ENCODE results near the gene GAMT.
"Not testable (repeated sequence)": the region's sequence is repeated elsewhere in the genome, so short reads cannot be mapped to it uniquely, and the experiment has no call there.

The GAMT gene

GRCh38 chr19:1433119-1434039 lies 32.0 kb upstream of the GAMT start:
- no peak for DNase-seq

- no peak for DNase-seq
These were observed 31.2 kb upstream of the GAMT start for GRCh38 chr19:1432507-1432887.

GRCh38 chr19:1431759-1432506 lies 30.6 kb upstream of the GAMT start:
- DNase-seq, result no peak

- no peak for DNase-seq
These were observed 28.9 kb upstream of the GAMT start for GRCh38 chr19:1430246-1430645.

GRCh38 chr19:1429750-1430149 lies 28.4 kb upstream of the GAMT start:
- no peak for DNase-seq

GRCh38 chr19:1428738-1429391 lies 27.5 kb upstream of the GAMT start:
- DNase-seq, result no peak

GRCh38 chr19:1427221-1427920 lies 26.0 kb upstream of the GAMT start:
- no peak for DNase-seq

- no peak for DNase-seq
These were observed 25.4 kb upstream of the GAMT start for GRCh38 chr19:1426736-1427135.

GRCh38 chr19:1425902-1426301 lies 24.6 kb upstream of the GAMT start:
- no peak for DNase-seq

GRCh38 chr19:1425102-1425837 lies 23.9 kb upstream of the GAMT start:
- no peak for DNase-seq

GRCh38 chr19:1424192-1424955 lies 23.0 kb upstream of the GAMT start:
- no peak for DNase-seq

- no peak for DNase-seq
These were observed 22.3 kb upstream of the GAMT start for GRCh38 chr19:1423436-1424191.

- no peak for DNase-seq
These were observed 21.6 kb upstream of the GAMT start for GRCh38 chr19:1422943-1423342.

GRCh38 chr19:1422360-1422759 lies 21.0 kb upstream of the GAMT start:
- no peak for DNase-seq

- DNase-seq, result no peak
These were observed 20.6 kb upstream of the GAMT start for GRCh38 chr19:1421958-1422305.

- DNase-seq, result no peak
These were observed 20.0 kb upstream of the GAMT start for GRCh38 chr19:1421218-1421957.

GRCh38 chr19:1420590-1420989 lies 19.2 kb upstream of the GAMT start:
- no peak for DNase-seq

- DNase-seq, result not testable (repeated sequence)
These were observed 18.7 kb upstream of the GAMT start for GRCh38 chr19:1420085-1420484.

- no peak for DNase-seq
These were observed 17.8 kb upstream of the GAMT start for GRCh38 chr19:1418951-1419738.

- DNase-seq, result no peak
These were observed 17.1 kb upstream of the GAMT start for GRCh38 chr19:1418496-1418775.
